K562 (cell line): ENCODE measurements around the gene GFOD2. TPM values are rescaled to one million over a fixed set of nuclear protein-coding genes. Genes with fewer than 3 reads are reported as not detected.

Experiments
- CBFA2T2 ChIP-seq: fragments of 450-650 bp; conservative IDR thresholded peaks from 2 replicates; pipeline ENCODE4 v1.6.1; 2017; ENCODE audit warnings: mild to moderate bottlenecking
- CBFA2T3 ChIP-seq: fragments of 450-650 bp; IDR thresholded peaks from 2 replicates; pipeline ENCODE4 v1.6.1; 2017
- CGGBP1 ChIP-seq: fragments of 250-450 bp; sonication (Bioruptor Pico); IDR thresholded peaks from 2 replicates; pipeline ENCODE4 v1.9.0; 2021; ENCODE audit warnings: mild to moderate bottlenecking
- EWSR1 ChIP-seq: fragments of 450-650 bp; IDR thresholded peaks from 2 replicates; pipeline ENCODE4 v1.6.1; 2018; ENCODE audit warnings: borderline replicate concordance, mild to moderate bottlenecking, low read depth, moderate library complexity; ENCODE audit not compliant: partially characterized antibody
- FOXJ3 ChIP-seq: sonication (generic); formaldehyde crosslinking; IDR thresholded peaks from 2 replicates; pipeline ENCODE4 v1.4.0; 2020; ENCODE audit warnings: mild to moderate bottlenecking, missing genetic modification reagents
- HCFC1 ChIP-seq: IDR thresholded peaks from 2 replicates; pipeline ENCODE4 v1.6.1; 2012; ENCODE audit warnings: low read depth, low read length, improper control_type of control experiment
- LEF1 ChIP-seq: fragments of 450-650 bp; IDR thresholded peaks from 2 replicates; pipeline ENCODE4 v1.6.1; 2016; ENCODE audit warnings: mild to moderate bottlenecking
- MTA2 ChIP-seq: fragments of 450-650 bp; IDR thresholded peaks from 2 replicates; pipeline ENCODE4 v1.6.1; 2016; ENCODE audit warnings: low read depth
- SMARCA4 ChIP-seq: fragments of 450-650 bp; IDR thresholded peaks from 2 replicates; pipeline ENCODE4 v1.6.1; 2016
- TAL1 ChIP-seq: fragments of 450-650 bp; IDR thresholded peaks from 2 replicates; pipeline ENCODE4 v1.6.1; 2016; ENCODE audit warnings: mild to moderate bottlenecking
- TCF15 ChIP-seq: fragments of 250-450 bp; sonication (Bioruptor Pico); IDR thresholded peaks from 2 replicates; pipeline ENCODE4 v1.8.0; 2022; ENCODE audit warnings: moderate library complexity, mild to moderate bottlenecking, inconsistent platforms
- ZBTB43 ChIP-seq: sonication (generic); formaldehyde crosslinking; IDR thresholded peaks from 2 replicates; pipeline ENCODE4 v1.8.0; 2023; ENCODE audit warnings: mild to moderate bottlenecking, missing genetic modification reagents
- ZNF165 ChIP-seq: fragments of 250-450 bp; sonication (Bioruptor Pico); IDR thresholded peaks from 2 replicates; pipeline ENCODE4 v1.4.0; 2020; ENCODE audit warnings: borderline replicate concordance
- polyA plus RNA-seq, 8 experiments: library from polyadenylated mRNA; depleted of rRNA in 4 of 8; stranded (reverse) in 5 of 8; unstranded in 3 of 8; fragments of >200 nt; fragmentation: Nextera tagmentation in 2 of 8; fragmentation: Illumina TruSeq in 1 of 8; extraction: Ambion mirVana in 2 of 8; extraction: Trizol in 1 of 8; gene quantifications; 2 replicates each; pipeline versions ENCODE4 v1.2.1 to v1.2.3, GENCODE V29; 2011 to 2014; ENCODE audit warnings: inconsistent platforms in 1 of 8, missing spikeins in 1 of 8
- total RNA-seq, 7 experiments: library from RNA; depleted of rRNA in 6 of 7; stranded (reverse); fragments of >200 nt in 6 of 7; fragmentation: Illumina TruSeq in 2 of 7; extraction: Trizol in 2 of 7; gene quantifications; 2 replicates each; pipeline versions ENCODE4 v1.2.1 to v1.2.3, GENCODE V29; 2011 to 2021; ENCODE audit warnings: low replicate concordance in 1 of 7
- TF ChIP-seq, protein P1 (sequence below): fragments of 450-650 bp; conservative IDR thresholded peaks from 2 replicates; pipeline ENCODE4 v1.6.1; 2016; ENCODE audit warnings: missing genetic modification characterization, low read depth, mild to moderate bottlenecking, missing compliant biosample characterization, moderate library complexity
- TF ChIP-seq, protein P2 (sequence below): sonication (generic); formaldehyde crosslinking; IDR thresholded peaks from 2 replicates; pipeline ENCODE4 v1.8.1; 2022; ENCODE audit warnings: missing genetic modification reagents

GFOD2 gene
- total and polyA plus RNA-seq, 9 of the 15 experiments (the other 6 are each of a cell fraction or from before 2014, with no cell fraction given), result 1.9 to 15.8 (median 11.1) TPM

DNA sequence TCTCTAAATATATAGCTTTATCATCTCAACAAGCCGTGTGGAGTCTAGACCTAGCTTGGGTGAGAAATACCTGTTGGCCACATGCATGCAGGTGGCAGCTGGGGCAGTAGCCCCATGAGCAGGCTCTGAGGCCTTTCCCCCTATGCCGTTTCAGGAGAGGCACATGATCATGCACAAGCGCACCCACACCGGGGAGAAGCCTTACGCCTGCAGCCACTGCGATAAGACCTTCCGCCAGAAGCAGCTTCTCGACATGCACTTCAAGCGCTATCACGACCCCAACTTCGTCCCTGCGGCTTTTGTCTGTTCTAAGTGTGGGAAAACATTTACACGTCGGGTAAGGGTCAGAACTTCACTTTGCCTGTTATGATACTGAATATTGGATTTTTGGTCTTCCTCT is 90.9 kb downstream of the GFOD2 start (continued):
- peak; percentile 26; the same call in 1 of the 2 replicates for TF ChIP-seq CBFA2T3
- no peak for TF ChIP-seq TCF15
- TF ChIP-seq LEF1, result no peak
- peak; percentile 24; the same call in 1 of the 2 replicates for TF ChIP-seq CBFA2T2
- TF ChIP-seq, protein P1, sequence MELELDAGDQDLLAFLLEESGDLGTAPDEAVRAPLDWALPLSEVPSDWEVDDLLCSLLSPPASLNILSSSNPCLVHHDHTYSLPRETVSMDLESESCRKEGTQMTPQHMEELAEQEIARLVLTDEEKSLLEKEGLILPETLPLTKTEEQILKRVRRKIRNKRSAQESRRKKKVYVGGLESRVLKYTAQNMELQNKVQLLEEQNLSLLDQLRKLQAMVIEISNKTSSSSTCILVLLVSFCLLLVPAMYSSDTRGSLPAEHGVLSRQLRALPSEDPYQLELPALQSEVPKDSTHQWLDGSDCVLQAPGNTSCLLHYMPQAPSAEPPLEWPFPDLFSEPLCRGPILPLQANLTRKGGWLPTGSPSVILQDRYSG (tag), result no peak
- no peak for TF ChIP-seq ZNF165
- TF ChIP-seq FOXJ3 (CRISPR knock-in tag), result no peak
- no peak for TF ChIP-seq CGGBP1 (CRISPR knock-in tag)
- TF ChIP-seq, protein P2, sequence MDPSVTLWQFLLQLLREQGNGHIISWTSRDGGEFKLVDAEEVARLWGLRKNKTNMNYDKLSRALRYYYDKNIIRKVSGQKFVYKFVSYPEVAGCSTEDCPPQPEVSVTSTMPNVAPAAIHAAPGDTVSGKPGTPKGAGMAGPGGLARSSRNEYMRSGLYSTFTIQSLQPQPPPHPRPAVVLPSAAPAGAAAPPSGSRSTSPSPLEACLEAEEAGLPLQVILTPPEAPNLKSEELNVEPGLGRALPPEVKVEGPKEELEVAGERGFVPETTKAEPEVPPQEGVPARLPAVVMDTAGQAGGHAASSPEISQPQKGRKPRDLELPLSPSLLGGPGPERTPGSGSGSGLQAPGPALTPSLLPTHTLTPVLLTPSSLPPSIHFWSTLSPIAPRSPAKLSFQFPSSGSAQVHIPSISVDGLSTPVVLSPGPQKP (CRISPR knock-in tag), result no peak
- TF ChIP-seq EWSR1, result no peak
- no peak for TF ChIP-seq ZBTB43 (CRISPR knock-in tag)
- TF ChIP-seq MTA2, result no peak
- 0 out of 2 replicates have a peak, but pooled peaks have one; percentile 10 for TF ChIP-seq TAL1
- TF ChIP-seq SMARCA4, result no peak
- TF ChIP-seq HCFC1, result no peak

Other genes with a start within 250 kb of the GFOD2 start
Only the 7 nearest of the 21 such genes appear.
- 0.20 and 1.0 TPM in 2 replicates for gene CARMIL2, start 74.2 kb downstream of the GFOD2 start, total RNA-seq (2014; rRNA removed)
- gene CARMIL2, start 74.2 kb downstream of the GFOD2 start, total RNA-seq (2014; rRNA removed; fragmentation: Illumina TruSeq; extraction: Trizol), result 0.19 TPM in 1 of 2 replicates, not detected in the other
- gene CARMIL2, start 74.2 kb downstream of the GFOD2 start, total RNA-seq (2015; rRNA removed; fragmentation: Illumina TruSeq; extraction: Trizol), result 0.38 and 0.43 TPM in 2 replicates
- gene CARMIL2, start 74.2 kb downstream of the GFOD2 start, total RNA-seq (2021), result 2.1 and 2.9 TPM in 2 replicates
- gene CARMIL2, start 74.2 kb downstream of the GFOD2 start, polyA plus RNA-seq (2011; rRNA removed), result 0.79 and 0.99 TPM in 2 replicates
- gene CARMIL2, start 74.2 kb downstream of the GFOD2 start, polyA plus RNA-seq (2014; fragmentation: Illumina TruSeq; extraction: Trizol), result 0.39 and 0.57 TPM in 2 replicates
- not detected for gene CARMIL2, start 74.2 kb downstream of the GFOD2 start, polyA plus RNA-seq (2014; fragmentation: Nextera tagmentation; extraction: Ambion mirVana)
- 0.95 and 1.0 TPM in 2 replicates for gene CARMIL2, start 74.2 kb downstream of the GFOD2 start, polyA plus RNA-seq (2014; rRNA removed)
- gene ACD, start 59.1 kb downstream of the GFOD2 start, total RNA-seq (2014; rRNA removed), result 34.9 and 46.5 TPM in 2 replicates
- gene ACD, start 59.1 kb downstream of the GFOD2 start, total RNA-seq (2014; rRNA removed; fragmentation: Illumina TruSeq; extraction: Trizol), result 6.1 and 9.0 TPM in 2 replicates
- gene ACD, start 59.1 kb downstream of the GFOD2 start, total RNA-seq (2015; rRNA removed; fragmentation: Illumina TruSeq; extraction: Trizol), result 18.5 and 19.7 TPM in 2 replicates
- 44.9 and 47.4 TPM in 2 replicates for gene ACD, start 59.1 kb downstream of the GFOD2 start, total RNA-seq (2021)
- 19.2 and 33.4 TPM in 2 replicates for gene ACD, start 59.1 kb downstream of the GFOD2 start, polyA plus RNA-seq (2011; rRNA removed)
- 25.8 and 34.6 TPM in 2 replicates for gene ACD, start 59.1 kb downstream of the GFOD2 start, polyA plus RNA-seq (2014; fragmentation: Illumina TruSeq; extraction: Trizol)
- gene ACD, start 59.1 kb downstream of the GFOD2 start, polyA plus RNA-seq (2014; fragmentation: Nextera tagmentation; extraction: Ambion mirVana), result 1 to 10 TPM; 4.2 to 4.5 TPM
- 36.5 and 40.0 TPM in 2 replicates for gene ACD, start 59.1 kb downstream of the GFOD2 start, polyA plus RNA-seq (2014; rRNA removed)
- 1.00 and 1.8 TPM in 2 replicates for gene PARD6A, start 58.4 kb downstream of the GFOD2 start, total RNA-seq (2014; rRNA removed)
- gene PARD6A, start 58.4 kb downstream of the GFOD2 start, total RNA-seq (2014; rRNA removed; fragmentation: Illumina TruSeq; extraction: Trizol), result 0.26 and 0.44 TPM in 2 replicates
- 0.14 and 0.68 TPM in 2 replicates for gene PARD6A, start 58.4 kb downstream of the GFOD2 start, total RNA-seq (2015; rRNA removed; fragmentation: Illumina TruSeq; extraction: Trizol)
- gene PARD6A, start 58.4 kb downstream of the GFOD2 start, total RNA-seq (2021), result 0.85 and 2.0 TPM in 2 replicates
- 0.42 and 0.52 TPM in 2 replicates for gene PARD6A, start 58.4 kb downstream of the GFOD2 start, polyA plus RNA-seq (2011; rRNA removed)
- 0.28 and 0.75 TPM in 2 replicates for gene PARD6A, start 58.4 kb downstream of the GFOD2 start, polyA plus RNA-seq (2014; fragmentation: Illumina TruSeq; extraction: Trizol)
- under 1 TPM; 0.04 to 0.13 TPM for gene PARD6A, start 58.4 kb downstream of the GFOD2 start, polyA plus RNA-seq (2014; fragmentation: Nextera tagmentation; extraction: Ambion mirVana)
- 0.46 and 0.81 TPM in 2 replicates for gene PARD6A, start 58.4 kb downstream of the GFOD2 start, polyA plus RNA-seq (2014; rRNA removed)
- gene ENKD1, start 52.6 kb downstream of the GFOD2 start, total RNA-seq (2014; rRNA removed), result 26.4 and 26.9 TPM in 2 replicates
- gene ENKD1, start 52.6 kb downstream of the GFOD2 start, total RNA-seq (2014; rRNA removed; fragmentation: Illumina TruSeq; extraction: Trizol), result 5.2 and 6.9 TPM in 2 replicates
- gene ENKD1, start 52.6 kb downstream of the GFOD2 start, total RNA-seq (2015; rRNA removed; fragmentation: Illumina TruSeq; extraction: Trizol), result 10.0 and 10.4 TPM in 2 replicates
- gene ENKD1, start 52.6 kb downstream of the GFOD2 start, total RNA-seq (2021), result 21.2 and 21.4 TPM in 2 replicates
- 8.3 and 10.0 TPM in 2 replicates for gene ENKD1, start 52.6 kb downstream of the GFOD2 start, polyA plus RNA-seq (2011; rRNA removed)
- gene ENKD1, start 52.6 kb downstream of the GFOD2 start, polyA plus RNA-seq (2014; fragmentation: Illumina TruSeq; extraction: Trizol), result 4.4 and 11.6 TPM in 2 replicates
- 1 to 10 TPM; 1.1 to 1.6 TPM for gene ENKD1, start 52.6 kb downstream of the GFOD2 start, polyA plus RNA-seq (2014; fragmentation: Nextera tagmentation; extraction: Ambion mirVana)
- 25.2 and 27.2 TPM in 2 replicates for gene ENKD1, start 52.6 kb downstream of the GFOD2 start, polyA plus RNA-seq (2014; rRNA removed)
- 0.94 and 1.2 TPM in 2 replicates for gene C16orf86, start 52.5 kb downstream of the GFOD2 start, total RNA-seq (2014; rRNA removed)
- gene C16orf86, start 52.5 kb downstream of the GFOD2 start, total RNA-seq (2014; rRNA removed; fragmentation: Illumina TruSeq; extraction: Trizol), result not detected in 2 replicates
- gene C16orf86, start 52.5 kb downstream of the GFOD2 start, total RNA-seq (2015; rRNA removed; fragmentation: Illumina TruSeq; extraction: Trizol), result 0.22 and 0.34 TPM in 2 replicates
- 0.33 and 2.2 TPM in 2 replicates for gene C16orf86, start 52.5 kb downstream of the GFOD2 start, total RNA-seq (2021)
- gene C16orf86, start 52.5 kb downstream of the GFOD2 start, polyA plus RNA-seq (2011; rRNA removed), result 0.15 and 0.37 TPM in 2 replicates
- 0.13 and 0.26 TPM in 2 replicates for gene C16orf86, start 52.5 kb downstream of the GFOD2 start, polyA plus RNA-seq (2014; fragmentation: Illumina TruSeq; extraction: Trizol)
- not detected for gene C16orf86, start 52.5 kb downstream of the GFOD2 start, polyA plus RNA-seq (2014; fragmentation: Nextera tagmentation; extraction: Ambion mirVana)
- gene C16orf86, start 52.5 kb downstream of the GFOD2 start, polyA plus RNA-seq (2014; rRNA removed), result 0.74 and 0.76 TPM in 2 replicates
- 4.5 and 7.7 TPM in 2 replicates for gene RANBP10, start 87.2 kb upstream of the GFOD2 start, total RNA-seq (2014; rRNA removed)
- 4.8 TPM in 2 replicates for gene RANBP10, start 87.2 kb upstream of the GFOD2 start, total RNA-seq (2014; rRNA removed; fragmentation: Illumina TruSeq; extraction: Trizol)
- 5.9 and 6.4 TPM in 2 replicates for gene RANBP10, start 87.2 kb upstream of the GFOD2 start, total RNA-seq (2015; rRNA removed; fragmentation: Illumina TruSeq; extraction: Trizol)
- gene RANBP10, start 87.2 kb upstream of the GFOD2 start, total RNA-seq (2021), result 16.2 and 19.3 TPM in 2 replicates
- gene RANBP10, start 87.2 kb upstream of the GFOD2 start, polyA plus RNA-seq (2011; rRNA removed), result 10.4 and 19.8 TPM in 2 replicates
- 14.8 and 15.4 TPM in 2 replicates for gene RANBP10, start 87.2 kb upstream of the GFOD2 start, polyA plus RNA-seq (2014; fragmentation: Illumina TruSeq; extraction: Trizol)
- gene RANBP10, start 87.2 kb upstream of the GFOD2 start, polyA plus RNA-seq (2014; fragmentation: Nextera tagmentation; extraction: Ambion mirVana), result 1 to 10 TPM in 1 of 2 experiments, under 1 TPM in 1; 0.61 to 1.4 TPM
- gene RANBP10, start 87.2 kb upstream of the GFOD2 start, polyA plus RNA-seq (2014; rRNA removed), result 9.9 and 10.2 TPM in 2 replicates
- gene TSNAXIP1, start 87.6 kb upstream of the GFOD2 start, total RNA-seq (2014; rRNA removed), result not detected in 2 replicates
- not detected in 2 replicates for gene TSNAXIP1, start 87.6 kb upstream of the GFOD2 start, total RNA-seq (2014; rRNA removed; fragmentation: Illumina TruSeq; extraction: Trizol)
- 0.11 and 0.14 TPM in 2 replicates for gene TSNAXIP1, start 87.6 kb upstream of the GFOD2 start, total RNA-seq (2015; rRNA removed; fragmentation: Illumina TruSeq; extraction: Trizol)
- not detected in 2 replicates for gene TSNAXIP1, start 87.6 kb upstream of the GFOD2 start, total RNA-seq (2021)
- 0.11 and 0.12 TPM in 2 replicates for gene TSNAXIP1, start 87.6 kb upstream of the GFOD2 start, polyA plus RNA-seq (2011; rRNA removed)
- gene TSNAXIP1, start 87.6 kb upstream of the GFOD2 start, polyA plus RNA-seq (2014; fragmentation: Illumina TruSeq; extraction: Trizol), result 0.04 and 0.22 TPM in 2 replicates
- gene TSNAXIP1, start 87.6 kb upstream of the GFOD2 start, polyA plus RNA-seq (2014; fragmentation: Nextera tagmentation; extraction: Ambion mirVana), result under 1 TPM in 1 of 2 experiments, not detected in 1; 0.03 TPM
- 0.24 and 0.35 TPM in 2 replicates for gene TSNAXIP1, start 87.6 kb upstream of the GFOD2 start, polyA plus RNA-seq (2014; rRNA removed)